Nephron (organoid): ENCODE results near the gene IRAK2.

Experiments
- H3K27ac Mint-ChIP-seq, 3 experiments: 2 replicates each; pipeline ENCODE4 v1.8.0; 2020; ENCODE audit warnings: mixed read lengths in 3 of 3, mild to moderate bottlenecking in 2 of 3, moderate library complexity in 1 of 3
- H3K27me3 Mint-ChIP-seq: 2 replicates; pipeline ENCODE4 v1.8.0; 2021; ENCODE audit warnings: low read depth, mild to moderate bottlenecking, moderate library complexity, mixed read lengths
- H3K36me3 Mint-ChIP-seq: 2 replicates; pipeline ENCODE4 v1.8.0; 2020; ENCODE audit warnings: low read depth, mixed read lengths
- H3K4me1 Mint-ChIP-seq: 2 replicates; pipeline ENCODE4 v1.8.0; 2020; ENCODE audit warnings: mixed read lengths
- H3K4me3 Mint-ChIP-seq, 3 experiments: 2 replicates each; pipeline ENCODE4 v1.8.0; 2020; ENCODE audit warnings: mild to moderate bottlenecking in 3 of 3, mixed read lengths in 3 of 3, moderate library complexity in 2 of 3
- H3K9me3 Mint-ChIP-seq: 2 replicates; pipeline ENCODE4 v1.8.0; 2020; ENCODE audit warnings: mixed read lengths
- TF ChIP-seq, protein P1 (sequence below), 3 experiments: fragments of 200-600 bp; sonication (generic); IDR thresholded peaks; one replicate each; pipeline ENCODE4 v1.5.0; 2021; ENCODE audit warnings: antibody characterized with exemption in 3 of 3; ENCODE audit not compliant: unreplicated experiment in 3 of 3

IRAK2 gene

DNA sequence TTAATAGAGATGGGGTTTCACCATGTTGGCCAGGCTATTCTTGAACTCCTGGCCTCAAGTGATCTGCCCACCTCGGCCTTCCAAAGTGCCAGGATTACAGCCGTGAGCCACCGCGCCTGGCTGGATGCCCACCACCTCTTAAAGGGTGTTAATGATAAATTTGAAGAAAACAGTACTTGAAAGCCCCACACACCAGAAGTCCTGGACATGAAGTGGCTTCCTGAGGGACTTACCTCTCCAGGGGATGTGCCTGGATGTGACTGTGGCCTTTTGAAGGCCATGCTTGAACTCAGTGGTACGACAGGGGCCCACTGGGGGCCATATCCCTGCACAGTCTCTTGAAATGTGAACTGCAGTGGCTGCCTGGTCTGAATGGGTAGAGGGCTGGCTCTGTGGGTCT, 18.2 kb downstream of the IRAK2 start:
- no peaks in the 10 kb centered on the region for H3K36me3 Mint-ChIP-seq
- no peak overlapping the region for H3K27ac Mint-ChIP-seq
- peaks cover 8% of the 10 kb centered on the region for H3K4me1 Mint-ChIP-seq
- TF ChIP-seq, protein P1, sequence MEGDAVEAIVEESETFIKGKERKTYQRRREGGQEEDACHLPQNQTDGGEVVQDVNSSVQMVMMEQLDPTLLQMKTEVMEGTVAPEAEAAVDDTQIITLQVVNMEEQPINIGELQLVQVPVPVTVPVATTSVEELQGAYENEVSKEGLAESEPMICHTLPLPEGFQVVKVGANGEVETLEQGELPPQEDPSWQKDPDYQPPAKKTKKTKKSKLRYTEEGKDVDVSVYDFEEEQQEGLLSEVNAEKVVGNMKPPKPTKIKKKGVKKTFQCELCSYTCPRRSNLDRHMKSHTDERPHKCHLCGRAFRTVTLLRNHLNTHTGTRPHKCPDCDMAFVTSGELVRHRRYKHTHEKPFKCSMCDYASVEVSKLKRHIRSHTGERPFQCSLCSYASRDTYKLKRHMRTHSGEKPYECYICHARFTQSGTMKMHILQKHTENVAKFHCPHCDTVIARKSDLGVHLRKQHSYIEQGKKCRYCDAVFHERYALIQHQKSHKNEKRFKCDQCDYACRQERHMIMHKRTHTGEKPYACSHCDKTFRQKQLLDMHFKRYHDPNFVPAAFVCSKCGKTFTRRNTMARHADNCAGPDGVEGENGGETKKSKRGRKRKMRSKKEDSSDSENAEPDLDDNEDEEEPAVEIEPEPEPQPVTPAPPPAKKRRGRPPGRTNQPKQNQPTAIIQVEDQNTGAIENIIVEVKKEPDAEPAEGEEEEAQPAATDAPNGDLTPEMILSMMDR (IDR thresholded peaks at IDR 0.05; ENCODE audit: unreplicated experiment in 3 of 3) = no peak
- no peaks in the 10 kb centered on the region for H3K27me3 Mint-ChIP-seq
- H3K4me3 Mint-ChIP-seq = no peak overlapping the region
- H3K9me3 Mint-ChIP-seq = no peaks in the 10 kb centered on the region

DNA sequence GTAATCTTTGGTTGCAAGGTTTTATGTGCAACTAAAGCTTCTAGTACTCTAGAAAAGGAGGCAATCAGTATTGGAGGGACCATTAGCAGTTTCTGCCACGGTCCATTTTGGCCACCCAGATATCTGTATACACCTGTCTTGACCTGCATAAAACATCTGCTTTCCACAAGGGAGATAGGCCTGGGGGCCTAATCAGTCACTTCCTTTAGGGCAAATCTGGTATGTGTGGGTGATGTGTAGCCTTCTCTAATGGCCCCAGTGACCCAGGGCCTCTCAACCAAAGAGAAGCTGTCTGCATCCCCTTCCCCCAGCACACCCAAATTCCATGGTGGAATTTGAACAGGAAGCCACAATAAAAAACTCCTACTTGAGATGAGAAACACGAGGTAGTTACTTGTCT, 19.5 kb downstream of the IRAK2 start:
- H3K27me3 Mint-ChIP-seq = no peaks in the 10 kb centered on the region
- no peaks in the 10 kb centered on the region for H3K9me3 Mint-ChIP-seq
- peaks cover 8% of the 10 kb centered on the region for H3K4me1 Mint-ChIP-seq
- no peaks in the 10 kb centered on the region for H3K36me3 Mint-ChIP-seq
- no peak overlapping the region for H3K4me3 Mint-ChIP-seq
- no peak overlapping the region for H3K27ac Mint-ChIP-seq
- TF ChIP-seq, protein P1 (IDR thresholded peaks at IDR 0.05; ENCODE audit: unreplicated experiment in 3 of 3) = no peak

DNA sequence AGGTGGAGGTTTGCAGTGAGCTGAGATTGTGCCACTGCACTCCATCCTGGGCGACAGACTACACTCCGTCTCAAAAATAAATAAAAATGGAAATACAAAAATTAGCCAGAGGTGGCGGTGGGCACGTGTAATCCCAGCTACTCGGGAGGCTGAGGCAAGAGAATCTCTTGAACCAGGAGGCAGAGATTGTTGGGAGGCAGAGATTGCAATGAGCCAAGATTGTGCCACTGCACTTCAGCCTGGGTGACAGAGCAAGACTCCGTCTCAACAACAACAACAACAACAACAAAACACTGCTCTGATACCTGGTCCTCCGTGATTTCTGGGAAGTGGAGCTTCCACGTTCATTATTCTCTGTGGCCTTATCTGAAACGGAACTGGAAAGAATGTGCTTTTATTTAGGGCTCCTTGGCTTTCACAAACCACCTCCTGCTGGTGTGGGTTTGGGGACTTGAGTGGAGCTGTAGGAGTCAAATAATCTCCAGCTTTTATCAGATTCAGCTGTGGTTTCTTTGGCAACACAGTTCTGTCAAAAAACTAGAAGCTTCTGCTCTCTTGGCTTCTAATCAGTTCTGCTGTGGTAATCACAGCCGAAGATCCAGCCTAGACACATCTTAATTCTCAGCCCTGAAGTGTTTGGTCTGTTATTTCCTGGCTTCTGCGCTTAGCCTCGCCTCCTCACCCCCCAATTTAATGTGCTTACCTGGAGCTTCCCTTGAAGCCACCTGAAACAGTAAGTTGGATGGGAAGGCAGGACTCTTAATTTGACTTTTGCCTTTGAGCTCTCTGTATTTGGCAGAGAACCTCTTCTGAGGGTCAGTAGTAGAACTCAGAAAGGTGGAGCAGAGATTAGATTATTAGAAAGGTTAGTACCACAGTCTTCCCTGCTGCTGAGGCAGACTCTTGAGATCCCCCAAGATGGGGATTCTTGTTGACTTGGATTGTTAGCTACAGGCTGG, 21.4 kb downstream of the IRAK2 start:
- H3K4me3 Mint-ChIP-seq = no peak overlapping the region

DNA sequence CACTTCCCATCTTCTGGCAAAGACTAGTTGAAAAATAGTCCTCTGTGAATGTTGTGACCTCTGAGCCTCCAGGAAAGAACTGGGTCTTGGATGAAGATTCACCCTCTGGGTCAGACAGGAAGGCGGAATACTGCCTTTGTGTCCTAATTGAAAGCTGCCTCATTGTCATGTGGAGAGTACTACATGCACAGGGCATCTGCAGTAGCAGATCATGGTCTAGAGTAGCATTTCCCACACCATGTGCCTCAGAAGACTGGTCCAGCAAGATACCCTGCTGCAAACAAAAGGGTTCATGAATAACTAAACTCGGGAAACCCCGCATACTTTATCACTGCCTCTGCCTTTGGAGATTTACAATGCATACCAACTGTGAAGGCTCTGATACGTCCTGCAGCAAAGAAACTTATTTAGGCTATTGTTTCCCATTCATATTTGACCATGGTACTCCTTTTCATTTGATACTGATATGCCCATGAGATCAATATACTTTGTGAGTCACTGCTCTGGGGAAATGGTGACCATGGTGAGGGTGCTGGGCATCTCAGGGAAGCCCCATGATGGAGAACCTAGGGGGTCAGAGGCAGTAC, 22.7 kb downstream of the IRAK2 start:
- TF ChIP-seq, protein P1 (IDR thresholded peaks at IDR 0.05; ENCODE audit: unreplicated experiment in 3 of 3) = no peak
- Mint-ChIP-seq H3K9me3 (no peaks in the 10 kb centered on the region), H3K4me3 (no peak overlapping the region), H3K27me3 (no peaks in the 10 kb centered on the region), H3K27ac (no peak overlapping the region), H3K4me1 (peaks cover 14% of the 10 kb centered on the region), H3K36me3 (no peaks in the 10 kb centered on the region)

More for the DNA sequence above, 21.4 kb downstream of the IRAK2 start:
- TF ChIP-seq, protein P1 (IDR thresholded peaks at IDR 0.05; ENCODE audit: unreplicated experiment in 3 of 3) = no peak
- Mint-ChIP-seq H3K27ac (peak overlapping the region in 1 of 3 experiments; percentile 64), H3K27me3 (no peaks in the 10 kb centered on the region), H3K4me1 (peaks cover 8% of the 10 kb centered on the region), H3K36me3 (no peaks in the 10 kb centered on the region), H3K9me3 (no peaks in the 10 kb centered on the region)

DNA sequence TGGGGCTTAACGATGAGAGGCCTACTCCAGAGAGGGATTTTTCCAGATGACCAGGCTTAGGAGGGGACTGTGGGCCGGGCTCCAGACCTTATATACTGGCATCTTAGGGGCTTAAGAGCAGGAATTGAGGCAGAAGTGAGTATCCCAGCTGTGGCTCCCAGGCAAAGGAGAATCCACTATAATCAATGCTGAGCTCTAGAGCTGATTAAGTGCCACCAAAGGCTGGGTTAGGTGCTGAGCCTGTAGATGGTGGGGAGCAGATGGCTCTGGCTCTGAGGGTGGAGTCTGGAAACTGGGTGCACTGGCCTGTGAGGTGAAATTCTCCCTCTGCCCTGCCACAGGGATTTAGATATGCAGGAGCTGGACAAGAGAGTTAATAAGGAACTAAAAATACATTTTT, 23.2 kb downstream of the IRAK2 start:
- H3K9me3 Mint-ChIP-seq = no peaks in the 10 kb centered on the region
- H3K4me3 Mint-ChIP-seq = no peak overlapping the region
- H3K27me3 Mint-ChIP-seq = no peaks in the 10 kb centered on the region
- H3K36me3 Mint-ChIP-seq = no peaks in the 10 kb centered on the region
- TF ChIP-seq, protein P1 (IDR thresholded peaks at IDR 0.05; ENCODE audit: unreplicated experiment in 3 of 3) = no peak
- peaks cover 18% of the 10 kb centered on the region for H3K4me1 Mint-ChIP-seq
- H3K27ac Mint-ChIP-seq = no peak overlapping the region
